ENCODE results near the gene KRTAP10-7. TPM values are rescaled to one million over a fixed set of nuclear protein-coding genes. Genes with fewer than 3 reads are reported as not detected.

Gene KRTAP10-7
- total and polyA plus RNA-seq, 9 of the 15 experiments (the other 6 are each of a cell fraction or from before 2014, with no cell fraction given): not detected

GRCh38 chr21:44618504-44618903 is 18.1 kb downstream of the KRTAP10-7 start:
- ChIA-PET POLR2A (no interaction called here), CTCF (ENCODE audit: low intra/inter-chr PET ratio) (no interaction called here)
- intact Hi-C loops (cut with micrococcal nuclease) (no loop called here), in situ Hi-C loops (cut with MboI) (no loop called here)
- DNase-seq (ENCODE audit: extremely low read depth in 1 of 4, low spot score in 3 of 4): no peak
- H3K9me3 ChIP-seq (replicated peaks; ENCODE audit: control insufficient read depth, insufficient read depth, low read depth, low read length): no peaks in the 10 kb centered on the region
- H4K20me1 ChIP-seq (replicated peaks; ENCODE audit: control insufficient read depth, insufficient read depth, low read length): no peaks in the 10 kb centered on the region
- peak; percentile 52 for FAIRE-seq
- no peak overlapping the region for H3K4me3 ChIP-seq
- 0% methylated on average over 4 of the region's 4 CpGs for WGBS (ENCODE audit: insufficient coverage, low coverage, missing lambda C conversion rate)
- H3K27ac ChIP-seq (ENCODE audit: extremely low read depth, low read depth, low read length): no peak overlapping the region
- ATAC-seq: peak; percentile 51; the same call in 1 of the 3 replicates
- no peak overlapping the region for H3K4me2 ChIP-seq (ENCODE audit: insufficient read depth, low read length)
- H3K36me3 ChIP-seq (ENCODE audit: control insufficient read depth, insufficient read depth, low read length): no peaks in the 10 kb centered on the region
- H2AFZ ChIP-seq (ENCODE audit: low read depth, low read length): no peak overlapping the region
- H3K79me2 ChIP-seq (ENCODE audit: control insufficient read depth, insufficient read depth, low read length): no peaks in the 10 kb centered on the region
- H3K9ac ChIP-seq (ENCODE audit: insufficient read depth in 1 of 2, low read depth in 2 of 2, low read length in 2 of 2): no peak overlapping the region
- peaks cover 3% of the 10 kb centered on the region for H3K9me1 ChIP-seq (ENCODE audit: control insufficient read depth, insufficient read depth, low read length)
- no TSS peak for BruUV-seq (replicated peaks)
- TF ChIP-seq CTCF (IDR thresholded peaks at IDR 0.05 in 2 of 3, conservative IDR thresholded peaks at IDR 0.05 in 1 of 3; ENCODE audit: insufficient read depth in 2 of 3, low read depth in 1 of 3, low read length in 3 of 3): peak in 1 of 3 experiments; percentile 9; a peak in 1 of 6 replicates
- TF ChIP-seq IFI16 (CRISPR knock-in tag; IDR thresholded peaks at IDR 0.05): no peak
- H3K27me3 ChIP-seq (ENCODE audit: control insufficient read depth in 2 of 2, insufficient read depth in 2 of 2, low read length in 2 of 2): peaks cover 14 to 37% of the 10 kb centered on the region in 2 experiments; a peak in 4 of 5 replicates
- peaks cover 0 to 10% of the 10 kb centered on the region in 2 experiments; a peak in 2 of 5 replicates for H3K4me1 ChIP-seq (replicated peaks in 1 of 2; ENCODE audit: control insufficient read depth in 2 of 2, insufficient read depth in 2 of 2, low read length in 2 of 2)

DNA sequence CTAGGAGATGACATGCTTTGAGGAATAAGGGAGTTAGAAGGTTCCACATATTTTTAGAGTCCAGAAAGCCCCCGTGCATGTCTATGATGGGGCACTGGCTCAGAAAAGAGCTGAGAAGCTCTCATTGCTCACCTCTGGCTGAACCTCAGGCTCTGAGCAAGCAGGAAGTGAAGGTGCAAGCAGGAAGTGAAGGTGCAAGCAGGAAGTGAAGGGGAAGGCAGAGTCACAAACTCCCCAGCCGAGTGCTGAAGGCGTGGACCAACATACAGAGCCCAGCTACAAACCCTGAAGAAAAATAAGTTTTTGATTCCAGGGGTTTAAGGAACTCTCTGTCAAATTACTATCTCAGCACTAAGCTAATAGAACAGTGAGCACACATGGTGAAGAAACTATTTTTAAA is 18.5 kb downstream of the KRTAP10-7 start:
- intact Hi-C loops (cut with micrococcal nuclease): no loop called here
- FAIRE-seq (no peak), ATAC-seq (no peak)

More for the DNA sequence above, 18.5 kb downstream of the KRTAP10-7 start:
- BruUV-seq (replicated peaks): no TSS peak
- Histone ChIP-seq H3K9me3 (replicated peaks; ENCODE audit: control insufficient read depth, insufficient read depth, low read depth, low read length) (no peaks in the 10 kb centered on the region), H3K36me3 (ENCODE audit: control insufficient read depth, insufficient read depth, low read length) (no peaks in the 10 kb centered on the region), H3K4me3 (no peak overlapping the region), H3K9me1 (ENCODE audit: control insufficient read depth, insufficient read depth, low read length) (peaks cover 3% of the 10 kb centered on the region), H3K27me3 (ENCODE audit: control insufficient read depth in 2 of 2, insufficient read depth in 2 of 2, low read length in 2 of 2) (peaks cover 14 to 33% of the 10 kb centered on the region in 2 experiments; a peak in 4 of 5 replicates), H4K20me1 (replicated peaks; ENCODE audit: control insufficient read depth, insufficient read depth, low read length) (no peaks in the 10 kb centered on the region), H3K4me2 (ENCODE audit: insufficient read depth, low read length) (no peak overlapping the region), H3K9ac (ENCODE audit: insufficient read depth in 1 of 2, low read depth in 2 of 2, low read length in 2 of 2) (no peak overlapping the region), H3K79me2 (ENCODE audit: control insufficient read depth, insufficient read depth, low read length) (no peaks in the 10 kb centered on the region), H3K27ac (ENCODE audit: extremely low read depth, low read depth, low read length) (no peak overlapping the region), H2AFZ (ENCODE audit: low read depth, low read length) (no peak overlapping the region), H3K4me1 (replicated peaks in 1 of 2; ENCODE audit: control insufficient read depth in 2 of 2, insufficient read depth in 2 of 2, low read length in 2 of 2) (peaks cover 0 to 8% of the 10 kb centered on the region in 2 experiments; a peak in 2 of 5 replicates)
- ChIA-PET POLR2A (interaction anchor here (1.5 kb wide), 1 partner anchor 25 kb away, joined by 5 read pairs; no protein-coding TSS in a partner anchor), CTCF (ENCODE audit: low intra/inter-chr PET ratio) (no interaction called here)
- no peak for DNase-seq (ENCODE audit: extremely low read depth in 1 of 4, low spot score in 3 of 4)
- no peak for TF ChIP-seq GTF3C2 (IDR thresholded peaks at IDR 0.05; ENCODE audit: borderline replicate concordance, extremely low read depth, insufficient read length)
- TF ChIP-seq ELF1 (tag; IDR thresholded peaks at IDR 0.05): 0 out of 2 replicates have a peak, but pooled peaks have one; percentile 27
- TF ChIP-seq NEUROD1 (IDR thresholded peaks at IDR 0.05; ENCODE audit: borderline replicate concordance, low read depth, low read length, partially characterized antibody): no peak
- TF ChIP-seq NFXL1 (CRISPR knock-in tag; IDR thresholded peaks at IDR 0.05): no peak
- in situ Hi-C loops (cut with MboI): no loop called here
- WGBS (ENCODE audit: insufficient coverage, low coverage, missing lambda C conversion rate): 0% methylated on average over 3 of the region's 3 CpGs
